H1 (cell line): ENCODE results near the gene PLCB4.

Experiments
- BACH1 ChIP-seq: IDR thresholded peaks from 2 replicates; pipeline ENCODE4 v1.6.1; 2012; ENCODE audit warnings: low read length, improper control_type of control experiment
- BRCA1 ChIP-seq: IDR thresholded peaks from 2 replicates; pipeline ENCODE4 v1.6.1; 2012; ENCODE audit warnings: low read depth, low read length, improper control_type of control experiment
- CTCF ChIP-seq, 3 experiments: IDR thresholded peaks; 1 replicate in 2 of 3; 2 replicates in 1 of 3; pipeline versions ENCODE4 v1.5.1 to v1.6.1; 2011; ENCODE audit warnings: low read length in 3 of 3, mild to moderate bottlenecking in 3 of 3, inconsistent platforms in 2 of 3, low read depth in 1 of 3, moderate library complexity in 1 of 3; ENCODE audit not compliant: insufficient read depth in 1 of 3; ENCODE audit errors: control extremely low read depth in 1 of 3
- EZH2 ChIP-seq: fragments of 200-600 bp; sonication (generic); IDR thresholded peaks from 2 replicates; pipeline ENCODE4 v1.7.1; 2012; ENCODE audit warnings: low read depth, mild to moderate bottlenecking, moderate library complexity, low read length, inconsistent platforms; ENCODE audit not compliant: severe bottlenecking
- KDM4A ChIP-seq: IDR thresholded peaks from one replicate; pipeline ENCODE4 v1.7.1; 2012; ENCODE audit warnings: low read depth, mild to moderate bottlenecking, moderate library complexity, low read length, inconsistent platforms; ENCODE audit not compliant: severe bottlenecking
- RAD21 ChIP-seq, 2 experiments: IDR thresholded peaks in 1 of 2; conservative IDR thresholded peaks in 1 of 2; 2 replicates each; pipeline ENCODE4 v1.6.1; 2011; ENCODE audit warnings: low read depth in 2 of 2, low read length in 2 of 2, improper control_type of control experiment in 1 of 2, inconsistent platforms in 1 of 2, mild to moderate bottlenecking in 1 of 2, moderate library complexity in 1 of 2
- RBBP5 ChIP-seq: IDR thresholded peaks from 2 replicates; pipeline ENCODE4 v1.7.1; 2012; ENCODE audit warnings: low read depth, mild to moderate bottlenecking, inconsistent platforms, low read length, moderate library complexity, borderline replicate concordance
- RNF2 ChIP-seq: fragments of 200-900, 300-1000 bp; sonication (generic); IDR thresholded peaks from 2 replicates; pipeline ENCODE4 v1.7.1; 2016; ENCODE audit warnings: borderline replicate concordance, low read depth, mild to moderate bottlenecking, antibody characterized with exemption, low read length; ENCODE audit not compliant: poor library complexity, severe bottlenecking; ENCODE audit errors: missing control alignments
- RXRA ChIP-seq: IDR thresholded peaks from 2 replicates; pipeline ENCODE4 v1.6.1; 2011; ENCODE audit warnings: low read depth, mild to moderate bottlenecking, low read length, moderate library complexity; ENCODE audit not compliant: insufficient read depth

DNA sequence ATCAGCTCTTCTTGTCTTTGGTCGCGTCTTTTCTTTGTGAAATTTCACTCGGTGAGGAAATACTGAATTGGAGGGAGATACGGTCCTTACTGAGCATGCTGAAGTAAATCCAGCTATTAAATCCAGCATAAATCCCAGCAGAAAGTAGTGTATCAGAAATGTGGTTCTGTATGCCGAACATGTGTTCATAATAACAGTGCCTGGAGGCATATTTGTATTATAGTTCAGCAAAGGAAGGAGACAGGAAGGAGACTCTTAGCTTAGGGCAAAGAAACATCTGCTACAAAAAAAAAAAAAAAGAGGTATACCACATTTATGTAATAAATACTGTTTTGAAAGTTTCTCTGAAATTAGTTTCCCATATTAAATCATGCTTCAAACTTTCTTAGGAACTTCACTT lies 211.8 kb downstream of the PLCB4 start:
- TF ChIP-seq RXRA, result no peak
- TF ChIP-seq BRCA1, result no peak
- no peak for TF ChIP-seq RNF2
- no peak for TF ChIP-seq EZH2
- no peak for TF ChIP-seq CTCF (IDR thresholded peaks at IDR 0.05; ENCODE audit: control extremely low read depth in 1 of 3, insufficient read depth in 1 of 3, low read depth in 1 of 3, low read length in 3 of 3)
- no peak for TF ChIP-seq BACH1
- no peak for TF ChIP-seq RAD21 (IDR thresholded peaks at IDR 0.05 in 1 of 2, conservative IDR thresholded peaks at IDR 0.05 in 1 of 2; ENCODE audit: low read depth in 2 of 2, low read length in 2 of 2)
- no peak for TF ChIP-seq RBBP5
- no peak for TF ChIP-seq KDM4A
